H9 (cell line): ENCODE measurements around the gene PACSIN2. TPM values are rescaled to one million over a fixed set of nuclear protein-coding genes. Genes with fewer than 3 reads are reported as not detected.

Source experiments
- DNase-seq: peaks from one replicate; pipeline ENCODE4 v3.0.0-alpha.2; 2017
- H2AFZ ChIP-seq: one replicate; pipeline ENCODE4 v1.6.1; 2013; ENCODE audit warnings: mild to moderate bottlenecking, low read length, control low read depth, moderate library complexity
- H2AK5ac ChIP-seq: 2 replicates; pipeline ENCODE4 v1.6.1; 2013; ENCODE audit warnings: low read length, control low read depth, mixed read lengths; ENCODE audit not compliant: insufficient read length
- H2BK120ac ChIP-seq: one replicate; pipeline ENCODE4 v1.6.1; 2013; ENCODE audit warnings: low read depth, mild to moderate bottlenecking, low read length, control low read depth, inconsistent platforms; ENCODE audit not compliant: poor library complexity, severe bottlenecking
- H2BK12ac ChIP-seq: 2 replicates; pipeline ENCODE4 v1.6.1; 2013; ENCODE audit warnings: low read length, control low read depth, mixed read lengths, low read depth; ENCODE audit not compliant: insufficient read length
- H2BK15ac ChIP-seq: 2 replicates; pipeline ENCODE4 v1.6.1; 2013; ENCODE audit warnings: low read depth, low read length, control low read depth
- H2BK20ac ChIP-seq: one replicate; pipeline ENCODE4 v1.6.1; 2013; ENCODE audit warnings: low read depth, mild to moderate bottlenecking, low read length, control low read depth, inconsistent platforms; ENCODE audit not compliant: poor library complexity, severe bottlenecking
- H2BK5ac ChIP-seq: 2 replicates; pipeline ENCODE4 v1.6.1; 2013; ENCODE audit warnings: low read length, control low read depth, mixed read lengths; ENCODE audit not compliant: insufficient read length
- H3K14ac ChIP-seq: 2 replicates; pipeline ENCODE4 v1.6.1; 2013; ENCODE audit warnings: low read length, control low read depth; ENCODE audit not compliant: insufficient read depth
- H3K18ac ChIP-seq: 2 replicates; pipeline ENCODE4 v1.6.1; 2013; ENCODE audit warnings: low read depth, mild to moderate bottlenecking, mixed read lengths, low read length, control low read depth; ENCODE audit not compliant: insufficient read length
- H3K23ac ChIP-seq: 2 replicates; pipeline ENCODE4 v1.6.1; 2013; ENCODE audit warnings: low read length, control low read depth, mixed read lengths, low read depth; ENCODE audit not compliant: insufficient read length
- H3K23me2 ChIP-seq: 2 replicates; pipeline ENCODE4 v1.6.1; 2013; ENCODE audit warnings: low read depth, mild to moderate bottlenecking, mixed read lengths, low read length, control low read depth; ENCODE audit not compliant: insufficient read length, poor library complexity, severe bottlenecking
- H3K27ac ChIP-seq: 2 replicates; pipeline ENCODE4 v1.5.1; 2013; ENCODE audit warnings: low read length, control low read depth, mixed read lengths, low read depth; ENCODE audit not compliant: insufficient read length
- H3K27me3 ChIP-seq: 2 replicates; pipeline ENCODE4 v1.6.1; 2013; ENCODE audit warnings: low read length, control low read depth, inconsistent platforms; ENCODE audit not compliant: insufficient read depth
- H3K4ac ChIP-seq: 2 replicates; pipeline ENCODE4 v1.6.1; 2013; ENCODE audit warnings: low read depth, mild to moderate bottlenecking, control low read depth, inconsistent platforms, low read length, moderate library complexity
- H3K4me1 ChIP-seq: 2 replicates; pipeline ENCODE4 v1.6.1; 2013; ENCODE audit warnings: low read length, control low read depth, inconsistent platforms; ENCODE audit not compliant: insufficient read depth
- H3K4me2 ChIP-seq: 2 replicates; pipeline ENCODE4 v1.6.1; 2013; ENCODE audit warnings: low read length, control low read depth, mixed read lengths; ENCODE audit not compliant: insufficient read length, insufficient read depth
- H3K56ac ChIP-seq: 2 replicates; pipeline ENCODE4 v1.6.1; 2013; ENCODE audit warnings: low read depth, mild to moderate bottlenecking, mixed read lengths, low read length, control low read depth; ENCODE audit not compliant: insufficient read length
- H3K79me1 ChIP-seq: 2 replicates; pipeline ENCODE4 v1.6.1; 2013; ENCODE audit warnings: low read depth, mild to moderate bottlenecking, moderate library complexity, low read length, control low read depth, inconsistent platforms; ENCODE audit not compliant: insufficient read depth, poor library complexity, severe bottlenecking
- H3K79me2 ChIP-seq: 2 replicates; pipeline ENCODE4 v1.6.1; 2013; ENCODE audit warnings: low read length, control low read depth, inconsistent platforms; ENCODE audit not compliant: insufficient read depth
- H3K9ac ChIP-seq: 2 replicates; pipeline ENCODE4 v1.6.1; 2013; ENCODE audit warnings: low read length, control low read depth, mixed read lengths; ENCODE audit not compliant: insufficient read length; ENCODE audit errors: extremely low read depth
- H3K9me3 ChIP-seq: one replicate; pipeline ENCODE4 v1.6.1; 2013; ENCODE audit warnings: low read depth, low read length, inconsistent platforms; ENCODE audit not compliant: control insufficient read depth
- H3T11ph ChIP-seq: one replicate; pipeline ENCODE4 v1.6.1; 2013; ENCODE audit warnings: mild to moderate bottlenecking, low read length, control low read depth, inconsistent platforms
- H4K20me1 ChIP-seq: one replicate; pipeline ENCODE4 v1.6.1; 2013; ENCODE audit not compliant: control insufficient read depth, insufficient read length, insufficient read depth
- H4K5ac ChIP-seq: 2 replicates; pipeline ENCODE4 v1.6.1; 2013; ENCODE audit warnings: low read depth, mild to moderate bottlenecking, mixed read lengths, low read length, control low read depth; ENCODE audit not compliant: insufficient read length
- H4K8ac ChIP-seq: replicated peaks from 2 replicates; pipeline ENCODE4 v1.6.1; 2013; ENCODE audit warnings: low read length, control low read depth, mixed read lengths, low read depth; ENCODE audit not compliant: insufficient read length
- H4K91ac ChIP-seq: 2 replicates; pipeline ENCODE4 v1.6.1; 2013; ENCODE audit warnings: low read depth, mild to moderate bottlenecking, moderate library complexity, mixed read lengths, low read length, control low read depth; ENCODE audit not compliant: insufficient read length
- H3K27ac Mint-ChIP-seq, 3 experiments: 2 replicates in 2 of 3; 3 replicates in 1 of 3; pipeline ENCODE4 v1.8.0; 2020 to 2021; ENCODE audit warnings: mixed read lengths in 3 of 3, mild to moderate bottlenecking in 1 of 3, moderate library complexity in 1 of 3
- H3K27me3 Mint-ChIP-seq: 2 replicates; pipeline ENCODE4 v1.8.0; 2021; ENCODE audit warnings: low read depth, mild to moderate bottlenecking, moderate library complexity, mixed read lengths
- H3K36me3 Mint-ChIP-seq, 3 experiments: 2 replicates in 2 of 3; 3 replicates in 1 of 3; pipeline ENCODE4 v1.8.0; 2020 to 2021; ENCODE audit warnings: low read depth in 3 of 3, mixed read lengths in 3 of 3; ENCODE audit not compliant: insufficient read depth in 1 of 3
- H3K4me1 Mint-ChIP-seq, 2 experiments: 2 replicates each; pipeline ENCODE4 v1.8.0; 2020; ENCODE audit warnings: mixed read lengths in 2 of 2
- H3K4me3 Mint-ChIP-seq, 2 experiments: 2 replicates in 1 of 2; 3 replicates in 1 of 2; pipeline ENCODE4 v1.8.0; 2020 to 2021; ENCODE audit warnings: mild to moderate bottlenecking in 2 of 2, mixed read lengths in 2 of 2, moderate library complexity in 1 of 2
- H3K9me3 Mint-ChIP-seq, 2 experiments: 2 replicates in 1 of 2; 3 replicates in 1 of 2; pipeline ENCODE4 v1.8.0; 2020; ENCODE audit warnings: mild to moderate bottlenecking in 2 of 2, mixed read lengths in 2 of 2, moderate library complexity in 1 of 2
- WGBS: extraction: QIAGEN DNeasy Blood & Tissue Kit; methylation state at CpG from one replicate; pipeline ENCODE4 v1.1.7; 2013; ENCODE audit warnings: missing lambda C conversion rate, low lambda C conversion rate, mixed read lengths; ENCODE audit not compliant: insufficient read length; ENCODE audit errors: extremely low coverage; 5-methylcytosine and 5-hydroxymethylcytosine counted together
- total RNA-seq: library from RNA; stranded (reverse); gene quantifications from 2 replicates; pipeline ENCODE4 v1.2.1, GENCODE V29; 2021
- TF ChIP-seq, protein P1 (sequence below): fragments of 200-600 bp; sonication (generic); conservative IDR thresholded peaks from 3 replicates; pipeline ENCODE4 v1.8.0; 2021; ENCODE audit warnings: antibody characterized with exemption, mild to moderate bottlenecking

PACSIN2 gene
- total RNA-seq, 1 experiment from 2014 or later, result 62.3 TPM

DNA sequence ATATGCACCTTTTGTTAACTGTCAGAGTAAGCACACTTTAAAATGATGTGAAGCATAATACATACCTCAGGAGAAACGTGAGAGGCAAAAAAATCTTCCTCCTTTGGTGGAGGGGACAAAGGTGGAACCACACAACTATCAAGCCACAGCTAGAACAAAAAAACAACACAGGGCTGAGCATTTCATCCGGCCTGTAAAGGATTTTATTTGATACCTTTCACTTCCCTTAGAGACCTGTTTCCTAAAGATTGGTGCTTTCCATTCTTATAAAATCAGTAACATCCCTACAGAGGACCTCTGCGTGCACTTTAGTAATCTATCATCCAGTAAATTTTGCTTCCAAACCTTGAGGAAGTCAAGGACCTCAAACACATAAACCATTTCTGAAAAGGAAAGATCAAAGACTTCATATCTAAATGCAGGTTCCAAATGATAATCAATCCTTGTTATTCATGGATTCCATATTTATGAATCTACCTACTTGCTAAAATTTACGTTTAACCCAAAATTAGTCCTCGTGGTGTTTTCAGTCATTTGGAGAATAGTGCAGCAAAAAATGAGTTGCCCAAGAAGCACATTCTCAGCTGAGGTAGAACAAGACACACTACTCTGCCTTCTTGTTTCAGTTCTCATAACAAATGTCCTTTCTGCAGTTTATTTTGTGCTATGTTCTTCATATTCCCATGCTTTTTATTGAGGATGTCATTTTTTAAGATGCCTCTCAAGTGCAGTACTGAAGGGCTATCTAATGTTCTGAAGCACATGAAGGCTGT, 180.6 kb downstream of the PACSIN2 start:
- H3K27me3 ChIP-seq, result no peaks in the 10 kb centered on the region
- no peak overlapping the region for H3K27ac ChIP-seq
- H2AFZ ChIP-seq, result no peak overlapping the region
- H3K9me3 ChIP-seq, result no peaks in the 10 kb centered on the region
- no peak overlapping the region for H4K91ac ChIP-seq
- H3K9ac ChIP-seq, result no peak overlapping the region
- no peaks in the 10 kb centered on the region for H3K79me2 ChIP-seq
- H4K5ac ChIP-seq, result no peak overlapping the region
- no peak overlapping the region for H2BK12ac ChIP-seq
- no peak overlapping the region for H3T11ph ChIP-seq
- H3K56ac ChIP-seq, result no peak overlapping the region
- no peak overlapping the region for H2BK5ac ChIP-seq
- H3K4me1 ChIP-seq, result no peaks in the 10 kb centered on the region
- no peak overlapping the region for H3K23ac ChIP-seq
- no peak overlapping the region for H3K18ac ChIP-seq
- H3K4me2 ChIP-seq, result no peak overlapping the region
- no peak overlapping the region for H2BK20ac ChIP-seq
- H3K27me3 Mint-ChIP-seq, result no peaks in the 10 kb centered on the region
- no CpG with 5 or more reads among the region's 5 CpGs for WGBS
- no peak overlapping the region for H3K4ac ChIP-seq
- no peak overlapping the region for H4K8ac ChIP-seq
- H3K23me2 ChIP-seq, result no peaks in the 10 kb centered on the region
- H2AK5ac ChIP-seq, result no peak overlapping the region
- no peaks in the 10 kb centered on the region for H3K4me1 Mint-ChIP-seq
- peaks cover 3 to 16% (median 8%) of the 10 kb centered on the region in 3 experiments; a peak in 5 of 7 replicates for H3K36me3 Mint-ChIP-seq
- no peak overlapping the region for H2BK15ac ChIP-seq
- H3K4me3 Mint-ChIP-seq, result no peak overlapping the region
- H3K14ac ChIP-seq, result no peak overlapping the region
- no peak overlapping the region for H2BK120ac ChIP-seq
- no peaks in the 10 kb centered on the region for H3K79me1 ChIP-seq
- no peaks in the 10 kb centered on the region for H4K20me1 ChIP-seq
- H3K9me3 Mint-ChIP-seq, result no peaks in the 10 kb centered on the region
- TF ChIP-seq, protein P1, sequence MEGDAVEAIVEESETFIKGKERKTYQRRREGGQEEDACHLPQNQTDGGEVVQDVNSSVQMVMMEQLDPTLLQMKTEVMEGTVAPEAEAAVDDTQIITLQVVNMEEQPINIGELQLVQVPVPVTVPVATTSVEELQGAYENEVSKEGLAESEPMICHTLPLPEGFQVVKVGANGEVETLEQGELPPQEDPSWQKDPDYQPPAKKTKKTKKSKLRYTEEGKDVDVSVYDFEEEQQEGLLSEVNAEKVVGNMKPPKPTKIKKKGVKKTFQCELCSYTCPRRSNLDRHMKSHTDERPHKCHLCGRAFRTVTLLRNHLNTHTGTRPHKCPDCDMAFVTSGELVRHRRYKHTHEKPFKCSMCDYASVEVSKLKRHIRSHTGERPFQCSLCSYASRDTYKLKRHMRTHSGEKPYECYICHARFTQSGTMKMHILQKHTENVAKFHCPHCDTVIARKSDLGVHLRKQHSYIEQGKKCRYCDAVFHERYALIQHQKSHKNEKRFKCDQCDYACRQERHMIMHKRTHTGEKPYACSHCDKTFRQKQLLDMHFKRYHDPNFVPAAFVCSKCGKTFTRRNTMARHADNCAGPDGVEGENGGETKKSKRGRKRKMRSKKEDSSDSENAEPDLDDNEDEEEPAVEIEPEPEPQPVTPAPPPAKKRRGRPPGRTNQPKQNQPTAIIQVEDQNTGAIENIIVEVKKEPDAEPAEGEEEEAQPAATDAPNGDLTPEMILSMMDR, result no peak
- no peak for DNase-seq
- H3K27ac Mint-ChIP-seq, result no peak overlapping the region
